Ammon's horn (tissue), 1 donor: ENCODE results near the gene CDK5RAP3.

Source experiments
- DNase-seq: peaks from one replicate; pipeline ENCODE4 v3.0.0-alpha.2; 2016; ENCODE audit warnings: low spot score

CDK5RAP3 gene

DNA sequence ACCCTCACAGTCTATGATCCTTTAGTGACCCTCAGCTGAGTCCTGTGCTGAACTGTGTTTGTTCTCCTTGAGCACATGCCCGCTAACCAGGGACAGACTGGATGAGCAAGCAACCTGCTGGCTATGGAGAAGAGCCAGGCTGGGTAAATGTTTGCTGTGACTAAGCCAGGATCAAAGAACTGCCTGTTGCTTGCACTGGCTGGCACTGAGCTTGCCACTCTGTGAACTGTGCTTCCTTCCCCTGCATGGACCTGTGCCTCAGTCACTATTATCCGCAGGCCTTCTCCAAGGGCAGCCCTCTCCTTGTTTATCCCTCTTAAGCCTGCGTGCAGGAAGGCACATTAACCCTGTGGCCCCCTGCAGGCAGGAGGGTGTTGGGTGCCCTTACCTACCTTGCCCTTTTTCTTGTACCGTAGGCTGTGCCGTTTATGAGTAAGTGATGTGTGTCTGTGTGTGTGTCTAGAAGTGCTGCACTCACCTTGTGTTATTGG lies 22.2 kb upstream of the CDK5RAP3 start:
- no peak for DNase-seq

DNA sequence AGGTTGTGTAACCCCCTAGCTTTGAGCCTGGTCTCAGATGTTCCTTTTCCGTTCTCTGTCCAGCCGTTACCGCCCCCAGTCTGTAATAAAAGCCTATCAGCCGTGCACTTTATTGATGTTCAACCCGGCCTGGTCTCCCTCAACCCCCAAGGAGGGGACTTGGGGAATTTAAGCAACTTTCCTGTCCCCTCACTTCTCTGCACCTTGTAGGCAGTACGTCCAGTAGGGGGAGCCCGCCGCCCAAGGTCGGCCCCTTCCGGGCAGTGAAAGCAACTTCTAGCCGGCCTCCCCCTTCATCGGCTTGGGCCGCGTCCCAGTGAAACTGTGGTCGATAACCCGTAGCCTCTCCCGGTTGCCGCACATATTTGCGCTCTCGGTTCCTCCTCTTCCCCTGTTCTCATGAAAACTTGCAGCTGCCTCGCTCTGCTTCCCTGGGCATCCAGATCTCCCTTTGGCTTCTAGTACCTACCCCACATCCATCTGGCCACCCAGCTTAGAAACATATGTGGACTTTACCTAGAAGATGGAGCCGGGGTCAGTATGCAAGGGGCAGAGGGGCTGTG lies 21.6 kb upstream of the CDK5RAP3 start:
- peak; percentile 89 for DNase-seq

- no peak for DNase-seq
Observed at GRCh38 chr17:47949946-47950345, 21.0 kb upstream of the CDK5RAP3 start.

GRCh38 chr17:47950448-47950847 lies 20.5 kb upstream of the CDK5RAP3 start:
- no peak for DNase-seq

- no peak for DNase-seq
Observed at GRCh38 chr17:47952171-47953021, 18.5 kb upstream of the CDK5RAP3 start.

- DNase-seq = no peak
Observed at GRCh38 chr17:47953909-47954308, 17.0 kb upstream of the CDK5RAP3 start.

DNA sequence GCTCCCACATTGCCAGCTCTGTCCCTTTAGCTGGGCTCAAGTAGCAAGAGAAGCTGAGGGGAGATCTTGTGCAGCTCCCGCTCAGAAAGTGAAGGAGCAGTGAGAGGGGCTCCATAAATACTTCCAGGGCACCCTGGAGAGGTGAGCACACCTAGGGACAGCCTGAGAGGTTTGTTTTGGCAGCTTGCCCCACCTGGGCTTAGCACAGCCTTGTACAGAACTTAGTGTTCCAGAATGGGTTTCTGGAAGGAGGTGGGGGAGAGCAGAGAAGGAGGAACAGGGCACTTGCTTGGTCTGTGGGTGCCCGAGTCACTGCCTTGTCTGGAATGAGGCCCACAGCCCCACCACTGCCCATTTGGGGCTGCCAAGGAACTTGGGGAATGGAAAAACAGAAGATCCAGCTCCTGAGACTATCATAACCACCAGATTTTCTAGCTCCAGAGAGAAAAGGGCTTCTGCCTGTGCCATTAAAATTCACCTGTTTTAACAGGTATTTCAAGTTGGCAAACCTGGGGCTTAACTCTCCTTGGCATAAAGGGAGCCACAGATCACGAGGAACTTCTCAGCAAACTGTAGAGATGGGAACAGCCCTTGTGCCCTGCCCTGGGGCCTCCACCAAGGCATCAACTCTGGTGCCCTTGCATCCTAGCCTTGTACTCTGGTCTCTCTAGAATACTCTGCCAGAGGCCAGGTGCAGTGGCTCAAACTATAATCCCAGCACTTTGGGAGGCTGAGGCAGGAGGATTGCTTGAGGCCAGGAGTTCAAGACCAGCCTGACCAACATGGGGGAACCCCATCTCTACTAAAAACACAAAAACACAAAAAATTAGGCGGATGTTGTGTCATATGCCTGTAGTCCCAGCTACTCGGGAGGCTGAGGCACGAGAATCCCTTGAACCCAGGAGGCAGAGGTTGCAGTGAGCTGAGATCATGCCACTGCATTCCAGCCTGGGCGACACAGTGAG lies 15.1 kb upstream of the CDK5RAP3 start:
- DNase-seq = no peak

GRCh38 chr17:47956791-47957590 lies 13.9 kb upstream of the CDK5RAP3 start:
- DNase-seq = no peak

DNA sequence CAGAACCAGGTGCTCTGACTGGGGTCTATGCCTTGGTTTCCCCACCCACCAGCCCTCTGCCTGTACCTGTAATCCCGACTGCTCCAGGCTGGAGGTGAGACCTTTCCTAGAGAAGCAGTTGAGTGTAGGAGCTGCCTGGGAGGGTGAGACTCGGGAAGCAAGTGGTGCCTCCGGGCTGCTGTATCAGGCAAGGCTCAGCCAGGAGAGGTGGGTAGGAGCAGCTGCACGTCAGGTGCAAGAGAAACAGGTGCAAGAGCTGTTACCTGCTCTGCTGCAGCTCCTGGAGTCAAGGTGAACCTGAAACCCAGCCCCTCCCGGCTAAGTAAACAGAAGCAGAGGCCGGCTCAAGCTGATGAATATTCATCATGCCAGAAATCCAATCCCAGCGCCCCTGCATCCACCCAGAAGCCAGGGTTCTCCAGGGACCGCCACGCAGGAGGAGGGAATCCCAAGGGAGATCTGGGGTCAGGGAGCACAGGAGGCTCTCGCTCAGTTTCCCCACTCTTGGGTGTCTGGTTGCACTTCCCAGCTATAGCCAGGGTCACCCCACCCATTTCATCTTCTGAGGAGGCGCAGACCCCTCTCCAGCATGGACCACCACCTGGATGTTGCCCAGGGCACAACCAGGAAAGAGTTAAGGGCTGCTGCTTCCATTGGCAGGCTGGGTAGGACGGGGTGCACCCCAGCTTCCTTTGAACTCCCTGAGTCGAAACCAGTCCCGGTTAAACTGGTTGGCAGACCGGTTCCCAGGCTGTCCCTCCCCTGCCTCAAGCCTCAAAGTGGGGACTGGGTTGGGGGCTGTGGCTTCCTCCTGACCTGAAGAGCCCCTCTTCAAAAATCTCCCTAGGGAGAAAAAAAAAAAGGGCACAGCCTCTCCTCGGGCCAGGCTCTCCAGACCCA lies 13.1 kb upstream of the CDK5RAP3 start, which contains the start of gene PRR15L:
TSS of gene PRR15L (minus strand) at position 293 of the 900 bp plus-strand sequence. CDS start 4,649 bp downstream, outside the sequence.
- DNase-seq = no peak

DNA sequence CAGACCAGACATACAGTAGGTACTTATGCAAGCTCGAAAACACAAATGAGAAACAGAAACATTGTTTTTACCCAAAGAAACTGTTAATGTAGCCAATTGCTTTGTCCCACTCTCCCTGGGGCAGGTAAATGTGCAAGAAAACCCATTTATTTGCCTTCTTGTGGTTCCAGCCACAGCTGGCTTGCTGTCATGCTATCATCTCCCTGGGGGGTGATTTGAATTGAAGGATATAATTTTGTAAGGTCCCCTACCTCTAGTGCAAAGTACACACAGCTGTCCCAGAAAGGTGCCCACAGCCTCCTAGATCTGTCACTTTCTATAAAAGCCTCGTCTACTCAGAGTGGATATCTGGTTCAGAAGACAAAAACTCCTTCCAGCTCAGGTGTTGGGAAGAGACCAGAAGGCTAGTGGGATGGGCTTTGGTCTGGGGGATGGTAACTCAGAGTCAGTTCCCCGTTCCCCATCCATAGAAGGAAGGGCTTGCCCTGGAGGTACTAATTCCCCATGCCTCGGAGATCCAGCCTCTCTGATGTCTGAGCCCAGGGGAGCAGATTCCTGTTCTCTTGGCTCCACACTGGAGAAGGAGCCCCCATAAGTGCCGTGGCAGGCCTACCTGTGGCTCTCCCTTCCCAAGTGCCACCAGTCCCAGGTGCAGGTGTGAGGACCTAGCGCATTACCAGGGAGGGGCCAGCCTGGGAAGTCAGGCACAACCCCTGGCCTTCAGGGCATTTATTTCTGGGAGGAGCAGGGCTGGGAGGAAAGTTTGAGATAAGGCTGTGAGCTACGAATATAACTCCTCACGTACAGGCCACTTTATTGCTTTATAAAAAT lies 10.9 kb upstream of the CDK5RAP3 start:
- no peak for DNase-seq

DNA sequence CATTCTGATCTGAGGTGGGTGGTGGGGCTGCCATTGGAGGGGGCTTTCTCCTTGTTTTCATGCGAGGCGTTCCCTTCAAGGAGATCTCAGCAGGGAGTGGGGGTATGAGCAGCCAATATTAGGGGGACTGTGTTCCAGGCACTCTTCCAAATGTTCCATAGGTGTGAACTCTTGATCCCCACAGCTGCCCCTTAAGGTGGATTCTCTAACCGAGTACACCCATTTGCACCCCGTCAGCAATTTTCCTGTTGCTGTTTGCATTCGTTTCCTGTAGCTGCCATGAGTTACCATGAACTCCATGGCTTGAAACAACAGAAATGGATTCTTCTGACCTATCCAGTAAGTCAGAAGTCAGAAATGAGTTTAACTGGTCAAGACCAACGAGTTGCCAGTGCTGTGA lies 9.5 kb upstream of the CDK5RAP3 start:
- DNase-seq = no peak

- DNase-seq = no peak
Observed at GRCh38 chr17:47962901-47963300, 8.0 kb upstream of the CDK5RAP3 start.

DNA sequence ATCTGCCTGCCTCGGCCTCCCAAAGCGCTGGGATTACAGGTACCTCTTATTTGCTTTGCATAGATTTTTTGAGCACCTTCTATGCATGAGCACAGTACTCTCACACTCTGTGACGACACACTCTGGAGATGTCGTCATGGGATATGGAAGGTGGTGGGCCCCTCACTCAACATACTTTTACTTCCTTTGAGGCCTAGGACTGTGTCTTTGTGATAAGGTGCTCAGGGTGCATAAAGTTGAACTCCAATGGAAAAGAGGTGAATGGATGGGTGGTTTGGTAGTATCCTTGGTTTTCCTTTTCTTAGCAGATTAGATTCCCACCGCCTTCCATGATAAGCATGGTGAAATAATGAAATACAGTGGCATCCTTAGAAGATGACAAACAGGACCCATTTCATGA lies 6.1 kb upstream of the CDK5RAP3 start:
- no peak for DNase-seq

DNA sequence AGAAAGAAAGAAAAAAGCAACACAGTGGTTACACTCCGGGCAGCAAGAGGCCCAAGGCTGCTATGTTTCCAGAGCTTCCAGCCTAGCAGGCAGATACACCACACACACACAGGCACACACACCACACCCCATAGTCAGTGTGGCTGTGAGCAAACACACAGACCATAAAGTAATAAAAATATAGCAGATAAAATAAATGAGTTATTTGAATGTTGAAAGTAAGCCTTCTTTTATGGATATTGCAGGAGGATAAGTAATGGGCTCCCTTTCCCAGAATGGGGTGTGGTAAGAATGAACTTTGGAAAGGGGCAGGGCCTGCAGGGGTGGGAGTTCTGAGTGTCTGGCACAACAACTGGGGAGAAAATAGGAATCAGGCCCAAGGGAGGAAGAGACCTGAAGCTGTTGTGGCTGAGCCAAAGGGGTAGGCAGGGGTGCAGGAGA lies 4.8 kb upstream of the CDK5RAP3 start:
- DNase-seq = no peak

GRCh38 chr17:47967607-47968252 lies 3.2 kb upstream of the CDK5RAP3 start:
- DNase-seq = no peak

- DNase-seq = no peak
Observed at GRCh38 chr17:47968836-47969235, 2.1 kb upstream of the CDK5RAP3 start.

GRCh38 chr17:47969930-47970724 lies 786 bp upstream of the CDK5RAP3 start:
- DNase-seq = no peak

GRCh38 chr17:47973541-47973940 lies 2.6 kb downstream of the CDK5RAP3 start:
- DNase-seq = no peak
